Stimulated activated CD8-positive, alpha-beta memory T cell treated with anti-CD3 and anti-CD28 coated beads, Interleukin-7, amount 100 ng/mL, for 24 hours (primary cell): ENCODE data around the gene BEND4.

Experiments used
- DNase-seq: peaks from one replicate; pipeline ENCODE4 v3.0.0-alpha.2; 2020; ENCODE audit warnings: low read depth

The BEND4 gene

DNA sequence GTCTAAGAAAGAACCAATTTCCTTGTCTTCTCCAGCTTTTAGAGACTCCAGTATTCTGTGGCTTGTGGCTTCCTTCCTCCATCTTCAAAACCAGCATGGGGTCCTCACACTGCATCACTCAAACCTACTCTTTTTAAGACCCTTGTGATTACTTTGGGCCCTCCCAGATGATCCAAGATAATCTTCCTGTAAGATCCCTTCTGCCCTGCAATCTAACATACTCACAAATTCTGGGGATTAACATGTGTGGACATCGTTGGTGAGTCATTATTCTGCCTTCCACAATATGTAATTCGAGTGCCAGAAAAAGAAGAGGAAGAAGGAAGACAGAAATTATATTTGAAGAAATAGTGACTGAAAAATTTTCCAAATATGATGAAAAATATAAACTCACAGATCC lies 47.9 kb downstream of the BEND4 start:
- no peak for DNase-seq

GRCh38 chr4:42101446-42101975 lies 50.9 kb downstream of the BEND4 start:
- DNase-seq: no peak

DNA sequence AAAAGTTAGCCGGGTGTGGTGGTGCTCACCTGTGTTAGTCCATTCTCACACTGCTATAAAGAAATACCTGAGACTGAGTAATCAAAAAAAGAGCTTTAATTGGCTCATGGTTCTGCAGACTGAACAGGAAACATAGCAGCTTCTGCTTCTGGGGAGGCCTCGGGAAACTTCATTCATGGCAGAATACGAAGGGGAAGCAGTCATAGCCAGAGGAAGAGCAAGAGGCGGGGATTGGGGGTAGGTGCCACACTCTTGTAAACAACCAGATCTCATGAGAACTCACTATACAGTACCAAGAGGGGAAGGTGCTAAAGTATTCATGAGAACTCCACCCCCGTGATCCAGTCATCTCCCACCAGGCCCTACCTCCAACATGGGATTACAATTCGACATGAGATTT lies 64.1 kb downstream of the BEND4 start:
- no peak for DNase-seq

- no peak for DNase-seq
Observed at GRCh38 chr4:42083816-42084215, 68.6 kb downstream of the BEND4 start.

- no peak for DNase-seq
Observed at GRCh38 chr4:42080306-42080705, 72.1 kb downstream of the BEND4 start.

- DNase-seq: no peak
Observed at GRCh38 chr4:42078184-42078801, 74.2 kb downstream of the BEND4 start.

- DNase-seq: no peak
Observed at GRCh38 chr4:42074294-42074693, 78.2 kb downstream of the BEND4 start.

GRCh38 chr4:42070463-42070862 lies 82.0 kb downstream of the BEND4 start:
- DNase-seq: no peak

DNA sequence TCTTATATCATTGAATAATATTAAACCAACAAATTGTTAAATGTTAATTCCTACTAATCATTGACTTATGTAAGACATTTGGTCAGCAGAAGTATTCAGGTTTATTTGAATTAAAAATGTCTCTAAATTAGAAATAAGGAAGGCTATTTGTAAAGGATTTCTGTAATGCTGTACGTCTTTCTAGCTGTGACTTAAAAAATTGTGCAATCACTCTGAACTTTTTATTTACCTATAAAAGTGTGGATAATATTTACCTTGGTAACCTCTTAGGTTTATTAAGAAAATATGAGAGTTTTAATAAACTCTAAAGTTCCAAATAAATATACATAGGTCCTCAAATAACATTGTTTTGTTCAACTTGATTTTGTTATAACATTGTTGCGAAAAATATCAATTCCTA lies 85.2 kb downstream of the BEND4 start:
- no peak for DNase-seq

DNA sequence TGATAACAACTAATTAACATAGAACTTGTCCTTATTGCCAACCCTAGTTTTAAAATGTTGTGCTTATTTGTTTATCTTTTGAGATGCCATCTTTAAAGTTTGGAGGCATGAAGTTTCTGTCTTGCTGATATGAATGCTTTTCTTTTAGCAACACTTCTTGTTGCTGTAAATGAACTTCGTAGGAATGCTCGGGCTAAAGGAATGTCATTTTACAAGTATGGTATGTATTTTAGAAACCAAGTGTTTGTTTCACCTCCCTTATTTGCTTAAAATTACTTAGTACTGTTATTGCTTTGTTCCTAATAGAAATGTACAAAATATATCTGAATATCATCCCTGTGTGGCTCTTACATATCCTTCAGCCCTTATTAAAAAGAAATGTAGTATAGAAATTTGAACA lies 86.1 kb downstream of the BEND4 start:
- DNase-seq: no peak
